ENCODE results near the gene REV3L.
"Not testable (repeated sequence)": the region's sequence is repeated elsewhere in the genome, so short reads cannot be mapped to it uniquely, and the experiment has no call there.

The REV3L gene

DNA sequence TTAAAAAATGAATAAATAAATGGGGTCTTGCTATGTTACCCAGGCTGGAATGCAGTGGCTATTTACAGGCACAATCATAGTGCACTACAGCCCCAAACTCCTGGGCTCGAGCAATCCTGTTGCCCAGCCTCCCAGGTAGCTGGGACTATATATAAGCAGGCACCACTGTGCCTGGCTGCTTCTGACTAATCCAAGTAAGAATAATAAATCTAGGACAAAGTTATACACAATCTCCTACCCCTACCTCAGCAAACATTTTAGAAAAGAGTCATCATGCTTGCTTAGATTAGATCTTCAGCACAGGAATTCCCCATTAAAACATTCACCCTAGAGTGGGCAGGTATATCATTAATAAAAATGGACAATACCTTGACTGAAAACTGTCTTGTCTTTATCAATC, 124.6 kb downstream of the REV3L start:
- H3K4me3 Mint-ChIP-seq = no peak overlapping the region
- peaks cover 31% of the 10 kb centered on the region for H3K36me3 Mint-ChIP-seq (ENCODE audit: low read depth)
- no peaks in the 10 kb centered on the region for H3K9me3 Mint-ChIP-seq
- H3K27ac Mint-ChIP-seq = no peak overlapping the region
- no peaks in the 10 kb centered on the region for H3K4me1 Mint-ChIP-seq (ENCODE audit: low read depth)
- no peaks in the 10 kb centered on the region for H3K27me3 Mint-ChIP-seq

DNA sequence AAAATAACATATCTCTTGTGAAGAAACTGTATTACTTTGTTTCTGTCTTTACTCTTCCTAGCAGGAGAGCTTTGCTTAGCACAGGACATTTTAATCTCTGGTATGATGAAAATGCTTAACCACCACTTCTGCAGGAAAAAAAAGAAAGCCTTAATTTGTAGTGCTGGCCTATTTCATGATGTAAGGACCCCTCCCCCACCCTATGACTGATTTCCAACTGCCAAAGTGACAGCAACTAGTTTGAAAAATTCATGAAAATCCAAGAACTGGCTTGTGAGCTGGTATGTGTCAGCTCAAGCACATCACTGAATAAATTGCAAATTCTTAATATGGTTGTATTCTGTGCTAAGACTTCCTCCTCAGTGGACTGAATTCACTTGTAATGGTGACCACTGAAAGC, 125.3 kb downstream of the REV3L start:
- Mint-ChIP-seq H3K27ac (no peak overlapping the region), H3K36me3 (ENCODE audit: low read depth) (peaks cover 32% of the 10 kb centered on the region), H3K9me3 (no peaks in the 10 kb centered on the region), H3K27me3 (no peaks in the 10 kb centered on the region), H3K4me1 (ENCODE audit: low read depth) (no peaks in the 10 kb centered on the region), H3K4me3 (no peak overlapping the region)

DNA sequence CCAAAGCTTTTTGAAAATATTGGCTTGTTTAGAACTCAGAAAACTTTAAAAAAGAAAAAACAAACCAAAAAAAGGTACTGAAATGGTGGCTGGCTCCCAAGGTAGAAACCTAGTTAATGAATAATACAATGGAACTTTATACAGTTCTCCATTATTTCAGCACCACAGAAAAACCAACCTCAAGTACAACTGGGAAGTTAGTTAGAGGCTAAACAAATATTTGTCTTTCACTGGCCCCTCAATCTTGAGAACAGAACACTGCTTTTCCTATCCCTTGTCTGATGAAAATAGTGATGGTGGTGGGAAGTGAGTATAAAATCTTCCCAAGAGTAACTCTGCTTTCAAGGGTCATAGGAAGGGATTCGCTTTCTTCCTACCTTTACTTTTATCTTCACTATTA, 126.5 kb downstream of the REV3L start:
- Mint-ChIP-seq H3K27ac (no peak overlapping the region), H3K4me3 (no peak overlapping the region), H3K4me1 (ENCODE audit: low read depth) (no peaks in the 10 kb centered on the region), H3K36me3 (ENCODE audit: low read depth) (peaks cover 43% of the 10 kb centered on the region), H3K27me3 (no peaks in the 10 kb centered on the region), H3K9me3 (no peaks in the 10 kb centered on the region)

DNA sequence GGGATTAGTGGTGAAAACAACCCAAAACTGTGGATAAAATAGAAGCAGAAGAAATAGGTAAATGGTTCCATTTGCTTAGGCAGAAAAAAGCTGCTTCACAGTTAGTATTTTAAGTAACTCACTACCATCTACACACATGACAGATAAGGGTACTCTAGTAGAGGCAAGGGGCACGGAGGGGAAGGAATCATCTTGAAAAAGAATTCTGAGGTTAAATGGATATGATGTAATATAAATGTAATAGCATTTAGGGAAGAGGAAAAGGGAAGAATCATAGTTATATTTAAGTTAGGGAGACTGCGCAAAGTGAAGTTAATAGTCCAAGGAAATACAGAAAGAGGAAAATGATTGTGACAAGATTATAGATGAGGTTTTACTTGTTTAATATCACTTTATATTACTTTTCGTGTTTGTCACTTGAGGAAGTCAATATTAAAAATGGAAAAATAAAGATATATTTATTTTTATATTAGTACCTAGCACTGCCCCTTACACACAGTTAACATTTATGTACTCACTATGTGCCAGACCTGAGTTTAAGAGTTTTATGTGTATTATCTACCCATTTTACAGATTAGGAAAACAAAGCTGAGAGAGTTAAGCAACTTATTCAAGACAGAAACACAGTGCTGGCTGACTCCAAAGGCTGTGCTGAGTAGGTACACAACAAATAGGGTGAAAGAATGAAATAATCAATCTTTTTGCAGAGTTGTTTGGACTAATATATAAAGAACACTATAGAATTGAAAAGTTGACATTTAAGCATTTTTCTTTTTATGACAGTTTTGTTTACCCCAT, 128.1 kb downstream of the REV3L start:
- Mint-ChIP-seq H3K4me1 (ENCODE audit: low read depth) (no peaks in the 10 kb centered on the region), H3K36me3 (ENCODE audit: low read depth) (peaks cover 49% of the 10 kb centered on the region), H3K9me3 (no peaks in the 10 kb centered on the region), H3K27me3 (no peaks in the 10 kb centered on the region), H3K4me3 (no peak overlapping the region), H3K27ac (no peak overlapping the region)

DNA sequence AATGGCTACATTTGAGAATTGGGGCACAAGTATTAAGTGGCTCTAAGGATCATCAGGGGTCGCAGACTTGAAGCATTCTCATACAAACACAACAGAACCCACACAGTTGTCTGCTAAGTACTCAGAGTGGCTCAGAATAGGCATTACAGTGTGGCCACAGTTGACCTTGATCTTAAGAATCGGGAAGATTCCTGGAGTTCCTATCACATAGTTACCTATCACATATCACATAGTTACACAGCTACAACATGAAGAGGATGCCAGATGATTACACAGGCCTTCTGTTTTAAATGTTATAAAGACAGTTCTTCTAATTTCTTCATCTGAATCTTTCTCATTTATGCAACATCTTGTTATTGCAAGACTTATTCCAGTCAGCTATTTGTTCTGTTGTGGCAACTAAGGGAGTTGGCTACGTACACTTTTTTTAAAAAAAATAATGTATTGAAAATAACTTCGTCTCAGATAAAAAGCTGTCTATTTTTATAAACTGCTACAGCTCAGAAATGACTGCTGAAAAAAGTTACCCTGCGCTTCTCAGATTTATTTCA, 129.0 kb downstream of the REV3L start:
- Mint-ChIP-seq H3K4me3 (no peak overlapping the region), H3K4me1 (ENCODE audit: low read depth) (no peaks in the 10 kb centered on the region)

DNA sequence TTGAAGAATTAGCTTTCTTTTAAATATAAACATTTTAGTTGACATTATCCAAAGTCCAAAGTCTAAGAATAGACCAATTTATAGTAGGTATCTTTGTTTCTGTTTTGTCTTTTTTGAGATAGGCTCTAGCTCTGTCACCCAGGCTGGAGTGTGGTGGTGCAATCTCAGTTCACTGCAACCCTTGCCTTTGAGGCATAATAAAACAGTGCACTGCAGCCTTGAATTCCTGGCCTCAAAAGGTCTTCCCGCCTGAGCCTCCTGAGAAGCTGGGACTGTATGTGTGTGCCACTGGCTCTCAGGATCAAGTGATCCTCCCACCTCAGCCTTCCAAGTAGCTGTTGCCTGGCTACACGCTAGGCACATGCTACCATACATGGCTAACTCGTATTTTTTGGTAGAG, 135.4 kb downstream of the REV3L start:
- Mint-ChIP-seq H3K36me3 (ENCODE audit: low read depth) (peaks cover 52% of the 10 kb centered on the region), H3K4me1 (ENCODE audit: low read depth) (peaks cover 3% of the 10 kb centered on the region), H3K4me3 (no peak overlapping the region), H3K9me3 (no peaks in the 10 kb centered on the region), H3K27me3 (no peaks in the 10 kb centered on the region), H3K27ac (no peak overlapping the region)

More for the DNA sequence above, 129.0 kb downstream of the REV3L start:
- peaks cover 54% of the 10 kb centered on the region for H3K36me3 Mint-ChIP-seq (ENCODE audit: low read depth)
- no peaks in the 10 kb centered on the region for H3K27me3 Mint-ChIP-seq
- H3K27ac Mint-ChIP-seq = no peak overlapping the region
- H3K9me3 Mint-ChIP-seq = no peaks in the 10 kb centered on the region

DNA sequence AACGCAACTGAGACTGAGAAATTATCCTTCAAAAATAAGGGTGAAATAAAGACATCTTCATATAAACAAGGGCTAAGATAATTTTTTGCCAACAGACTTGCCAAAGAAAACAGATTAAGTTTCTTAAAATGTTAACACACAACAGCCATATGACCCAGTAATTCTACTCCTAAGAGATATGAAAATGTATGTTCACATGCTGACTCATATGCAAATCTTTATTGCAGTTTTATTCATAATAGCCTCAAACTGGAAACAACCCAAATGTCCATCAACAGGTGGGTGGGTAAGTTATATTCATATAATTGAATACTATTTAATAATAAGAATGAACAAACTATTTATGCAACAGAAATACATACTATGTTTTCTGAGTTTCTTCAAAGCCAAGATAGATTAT, 140.1 kb downstream of the REV3L start:
- Mint-ChIP-seq H3K27me3 (no peaks in the 10 kb centered on the region), H3K36me3 (ENCODE audit: low read depth) (peaks cover 43% of the 10 kb centered on the region), H3K4me3 (no peak overlapping the region), H3K4me1 (ENCODE audit: low read depth) (peaks cover 20% of the 10 kb centered on the region), H3K9me3 (no peaks in the 10 kb centered on the region), H3K27ac (peak overlapping the region; percentile 34)

DNA sequence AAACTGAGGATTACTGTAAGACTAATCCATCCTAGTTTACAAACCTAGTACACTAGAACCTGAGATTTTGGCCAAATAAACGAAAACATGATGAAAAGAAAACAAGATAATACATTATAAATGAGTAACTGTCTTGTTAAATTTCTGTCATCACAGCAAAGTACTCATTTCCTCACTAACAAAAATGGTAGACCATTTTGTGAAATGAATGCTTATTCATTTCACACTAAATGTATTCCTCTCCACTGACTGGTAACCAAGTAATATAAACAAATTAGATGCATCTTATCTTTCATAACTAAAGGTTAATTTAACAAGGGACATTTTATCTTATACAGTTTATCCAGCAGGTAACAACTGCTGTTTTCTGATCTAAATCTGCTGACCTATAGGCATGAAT, 143.7 kb downstream of the REV3L start:
- peaks cover 20% of the 10 kb centered on the region for H3K4me1 Mint-ChIP-seq (ENCODE audit: low read depth)
- H3K9me3 Mint-ChIP-seq = no peaks in the 10 kb centered on the region
- peaks cover 35% of the 10 kb centered on the region for H3K36me3 Mint-ChIP-seq (ENCODE audit: low read depth)
- no peaks in the 10 kb centered on the region for H3K27me3 Mint-ChIP-seq
- no peak overlapping the region for H3K27ac Mint-ChIP-seq
- no peak overlapping the region for H3K4me3 Mint-ChIP-seq

DNA sequence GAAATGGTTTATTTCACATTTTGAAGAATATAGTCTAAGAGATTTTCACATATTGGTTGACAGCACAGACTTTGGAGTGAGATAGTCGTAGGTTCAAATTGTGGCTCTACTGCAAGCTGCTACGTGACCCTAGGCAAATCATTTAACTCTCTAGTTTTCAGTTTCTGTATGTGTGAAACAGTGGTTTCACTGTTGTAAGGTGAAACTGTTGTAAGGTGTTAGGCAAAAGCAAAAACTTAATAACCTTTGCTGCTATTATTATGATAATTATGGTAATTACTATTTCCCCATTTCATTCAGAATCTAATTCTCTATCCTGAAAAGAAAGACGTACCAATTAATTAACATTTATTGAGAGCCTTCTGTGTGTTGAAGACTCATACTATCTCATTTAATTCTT, 144.2 kb downstream of the REV3L start:
- Mint-ChIP-seq H3K27ac (no peak overlapping the region), H3K4me3 (no peak overlapping the region), H3K9me3 (no peaks in the 10 kb centered on the region), H3K4me1 (ENCODE audit: low read depth) (peaks cover 20% of the 10 kb centered on the region), H3K36me3 (ENCODE audit: low read depth) (peaks cover 30% of the 10 kb centered on the region), H3K27me3 (no peaks in the 10 kb centered on the region)

DNA sequence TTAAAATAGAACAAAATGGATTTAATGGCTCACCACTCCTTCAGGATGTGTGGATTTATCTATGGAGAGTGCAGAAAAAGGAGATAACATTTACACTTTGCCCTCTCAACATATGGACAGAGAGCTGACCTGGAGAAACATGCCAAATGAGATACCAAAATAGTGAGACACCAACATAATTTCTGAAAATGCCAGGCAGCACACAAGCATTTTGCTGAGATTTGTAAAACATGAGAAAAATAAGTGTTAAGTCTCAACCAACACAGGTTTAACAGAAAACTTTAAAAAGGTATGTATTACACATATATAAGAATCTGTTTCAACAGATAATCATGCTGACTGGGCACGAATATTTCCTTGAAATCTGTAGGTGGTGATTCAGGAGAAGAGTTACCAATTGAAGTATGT, 145.2 kb downstream of the REV3L start:
- Mint-ChIP-seq H3K27ac (no peak overlapping the region), H3K36me3 (ENCODE audit: low read depth) (peaks cover 32% of the 10 kb centered on the region), H3K4me1 (ENCODE audit: low read depth) (peaks cover 19% of the 10 kb centered on the region), H3K27me3 (no peaks in the 10 kb centered on the region), H3K9me3 (no peaks in the 10 kb centered on the region), H3K4me3 (no peak overlapping the region)

DNA sequence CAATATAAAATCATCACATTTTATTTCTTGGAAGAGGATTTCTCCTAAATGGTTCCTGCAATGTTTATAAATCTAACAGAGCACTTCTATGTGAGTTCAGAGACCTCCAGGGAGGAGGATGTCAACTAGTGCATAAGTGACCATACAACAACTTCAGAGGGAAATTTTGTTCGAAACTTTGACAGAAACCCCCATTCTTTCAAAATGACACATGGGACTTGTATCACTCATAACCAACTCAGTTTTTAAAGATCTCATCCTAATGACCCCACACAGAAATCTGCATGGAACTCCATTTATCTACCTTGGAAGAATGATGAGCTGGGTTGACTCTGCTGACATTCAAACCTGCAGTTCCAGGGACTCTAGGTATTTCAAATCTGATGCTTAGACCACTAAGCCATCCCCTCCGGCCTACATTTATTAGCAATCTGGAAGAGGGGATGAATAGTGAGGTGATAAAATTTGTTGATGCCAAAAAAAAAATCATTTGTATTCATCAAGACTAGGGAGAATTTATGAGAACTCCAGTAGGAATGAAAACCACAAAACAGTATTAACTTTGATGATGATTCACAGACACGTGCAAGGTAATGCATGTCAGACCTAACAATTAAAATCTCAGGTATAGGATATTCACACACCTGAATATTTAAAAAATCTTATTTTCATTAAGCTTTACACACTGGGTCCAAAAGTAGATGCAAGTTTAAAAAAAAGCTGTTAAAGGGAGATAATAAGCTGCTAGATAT, 153.0 kb downstream of the REV3L start:
- Mint-ChIP-seq H3K27ac (no peak overlapping the region), H3K36me3 (ENCODE audit: low read depth) (peaks cover 51% of the 10 kb centered on the region), H3K9me3 (no peaks in the 10 kb centered on the region), H3K27me3 (no peaks in the 10 kb centered on the region), H3K4me3 (no peak overlapping the region), H3K4me1 (ENCODE audit: low read depth) (no peaks in the 10 kb centered on the region)

DNA sequence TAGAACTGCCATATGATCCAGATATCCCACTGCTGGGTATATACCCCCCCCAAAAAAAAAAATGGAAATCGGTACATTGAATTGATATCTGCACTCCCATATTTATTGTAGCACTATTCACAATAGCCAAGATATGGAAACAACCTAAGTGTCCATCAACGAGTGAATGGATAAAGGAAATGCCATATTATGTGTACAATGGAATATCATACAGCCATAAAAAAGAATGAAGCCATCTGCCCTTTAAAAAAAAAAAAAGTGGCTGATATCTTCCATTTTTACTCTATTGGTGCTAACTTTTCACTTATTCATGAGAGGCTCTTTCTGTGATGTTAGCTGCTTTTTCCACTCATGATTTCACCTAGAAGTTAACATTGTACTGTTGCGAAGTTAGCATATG, 156.5 kb downstream of the REV3L start:
- Mint-ChIP-seq H3K27me3 (no peaks in the 10 kb centered on the region), H3K36me3 (ENCODE audit: low read depth) (peaks cover 54% of the 10 kb centered on the region), H3K27ac (no peak overlapping the region), H3K9me3 (no peaks in the 10 kb centered on the region), H3K4me3 (no peak overlapping the region), H3K4me1 (ENCODE audit: low read depth) (no peaks in the 10 kb centered on the region)

DNA sequence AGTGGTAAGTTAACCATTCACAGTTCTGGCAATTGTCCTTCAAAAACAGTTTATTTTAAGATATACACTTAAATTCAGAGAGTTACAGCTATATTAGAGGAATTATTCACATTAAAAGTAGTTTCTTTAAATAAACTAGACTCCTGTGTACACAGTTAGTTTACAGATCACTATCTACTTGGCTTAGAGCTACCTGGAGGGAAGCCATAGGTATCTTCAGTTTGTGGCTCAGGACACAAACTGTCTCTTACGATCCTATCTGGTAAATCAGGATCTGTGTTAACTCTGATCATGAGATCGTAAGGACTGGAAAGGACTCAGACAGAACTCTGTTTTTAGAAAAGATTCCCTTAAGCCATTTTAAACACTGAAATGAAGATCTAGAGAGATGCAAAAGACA, 160.9 kb downstream of the REV3L start:
- H3K4me3 Mint-ChIP-seq = no peak overlapping the region
- H3K9me3 Mint-ChIP-seq = no peaks in the 10 kb centered on the region
- no peaks in the 10 kb centered on the region for H3K4me1 Mint-ChIP-seq (ENCODE audit: low read depth)
- no peaks in the 10 kb centered on the region for H3K27me3 Mint-ChIP-seq
- peaks cover 48% of the 10 kb centered on the region for H3K36me3 Mint-ChIP-seq (ENCODE audit: low read depth)
- H3K27ac Mint-ChIP-seq = no peak overlapping the region

DNA sequence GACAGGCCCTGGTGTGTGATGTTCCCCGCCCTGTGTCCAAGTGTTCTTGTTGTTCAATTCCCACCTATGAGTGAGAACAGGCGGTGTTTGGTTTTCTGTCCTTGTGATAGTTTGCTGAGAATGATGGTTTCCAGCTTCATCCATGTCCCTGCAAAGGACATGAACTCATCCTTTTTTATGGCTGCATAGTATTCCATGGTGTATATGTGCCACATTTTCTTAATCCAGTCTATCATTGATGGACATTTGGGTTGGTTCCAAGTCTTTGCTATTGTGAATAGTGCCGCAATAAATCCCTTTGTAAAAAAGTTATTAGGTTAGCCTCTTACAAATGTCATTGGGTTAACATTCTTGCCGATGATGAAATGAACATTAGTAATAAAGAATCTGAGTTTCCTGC, 175.1 kb downstream of the REV3L start:
- not testable (repeated sequence) for H3K27me3 Mint-ChIP-seq; H3K4me1 Mint-ChIP-seq (ENCODE audit: low read depth); H3K9me3 Mint-ChIP-seq; H3K27ac Mint-ChIP-seq; H3K4me3 Mint-ChIP-seq
- peaks cover 66% of the 10 kb centered on the region for H3K36me3 Mint-ChIP-seq (ENCODE audit: low read depth)

DNA sequence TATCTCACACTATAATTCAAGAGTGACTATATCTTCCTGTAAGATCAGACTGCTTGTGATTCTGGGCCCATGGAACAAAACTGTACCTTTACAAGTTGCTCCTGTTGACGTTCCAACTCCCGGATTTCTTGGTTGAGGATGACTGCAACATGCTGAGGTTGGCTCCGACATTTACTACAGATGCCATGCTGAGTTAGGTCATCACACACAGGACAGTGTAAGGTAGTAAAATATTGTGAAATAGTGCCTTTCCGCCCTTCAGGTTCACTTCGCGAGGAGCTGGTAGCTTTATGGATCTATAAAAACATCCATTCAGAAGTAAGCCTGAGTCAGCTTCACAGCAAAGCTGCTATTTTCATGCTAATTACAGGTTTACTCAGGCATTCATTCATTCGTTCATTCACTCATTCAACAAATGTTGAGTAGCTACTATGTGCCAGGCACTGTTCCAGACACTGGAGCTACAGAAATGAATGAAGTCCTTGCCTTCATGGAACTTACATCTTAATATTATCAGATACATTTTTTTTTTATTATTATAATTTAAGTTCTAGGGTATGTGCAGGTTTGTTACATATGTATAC, 175.7 kb downstream of the REV3L start:
- Mint-ChIP-seq H3K36me3 (ENCODE audit: low read depth) (peaks cover 68% of the 10 kb centered on the region), H3K4me1 (ENCODE audit: low read depth) (peaks cover 5% of the 10 kb centered on the region), H3K4me3 (no peak overlapping the region), H3K27me3 (no peaks in the 10 kb centered on the region), H3K9me3 (no peaks in the 10 kb centered on the region), H3K27ac (no peak overlapping the region)
